ENCODE results near the gene MED13L. TPM values are rescaled to one million over a fixed set of nuclear protein-coding genes. Genes with fewer than 3 reads are reported as not detected.

The MED13L gene
- total and polyA plus RNA-seq, 12 donors, result 8.8 to 106 (median 73.8) TPM

- Histone ChIP-seq H3K36me3 (replicated peaks in 1 of 2) (no peaks in the 10 kb centered on the region), H3K27me3 (no peaks in the 10 kb centered on the region), H3K9me3 (replicated peaks in 1 of 3) (no peaks in the 10 kb centered on the region), H3K27ac (no peak overlapping the region), H3K4me3 (no peak overlapping the region), H3K4me1 (replicated peaks in 1 of 2) (peaks cover 6 to 47% of the 10 kb centered on the region in 2 donors)
- 46 to 52% (median 48%) methylated on average over 4 of the region's 4 CpGs for WGBS, 4 donors
- no peak for DNase-seq
- TF ChIP-seq CTCF (IDR thresholded peaks at IDR 0.05) (peak in 2 of 6 experiments; percentile 12 to 18), POLR2A (IDR thresholded peaks at IDR 0.05) (no peak)
- intact Hi-C loops (cut with DNase I), result no loop called here
Measured at GRCh38 chr12:116273813-116274550, 3.5 kb downstream of the MED13L start.

- no peak for DNase-seq
- no peaks in the 10 kb centered on the region for H3K27me3 ChIP-seq
- intact Hi-C loops (cut with DNase I), result no loop called here
- H3K27ac ChIP-seq, result no peak overlapping the region
- H3K4me3 ChIP-seq, result no peak overlapping the region
- TF ChIP-seq CTCF (IDR thresholded peaks at IDR 0.05), result no peak
- TF ChIP-seq POLR2A (IDR thresholded peaks at IDR 0.05), result no peak
- H3K4me1 ChIP-seq (replicated peaks in 1 of 2), result peaks cover 18 to 76% of the 10 kb centered on the region in 2 donors
- no peaks in the 10 kb centered on the region for H3K36me3 ChIP-seq (replicated peaks in 1 of 2)
- 44 to 52% (median 48%) methylated on average over 1 of the region's 1 CpG for WGBS, 4 donors
- H3K9me3 ChIP-seq (replicated peaks in 1 of 3), result no peaks in the 10 kb centered on the region
Measured at GRCh38 chr12:116267948-116268347, 9.5 kb downstream of the MED13L start.

GRCh38 chr12:116266631-116267349, 10.7 kb downstream of the MED13L start:
- WGBS, 4 donors, result 53 to 55% (median 54%) methylated on average over 6 of the region's 6 CpGs
- no peaks in the 10 kb centered on the region for H3K9me3 ChIP-seq (replicated peaks in 1 of 3)
- intact Hi-C loops (cut with DNase I), result no loop called here
- no peak for DNase-seq
- no peaks in the 10 kb centered on the region for H3K36me3 ChIP-seq (replicated peaks in 1 of 2)
- no peak for TF ChIP-seq POLR2A (IDR thresholded peaks at IDR 0.05)
- no peak for TF ChIP-seq CTCF (IDR thresholded peaks at IDR 0.05)
- no peak overlapping the region for H3K4me3 ChIP-seq
- H3K4me1 ChIP-seq (replicated peaks in 1 of 2), result peaks cover 20 to 73% of the 10 kb centered on the region in 2 donors
- H3K27me3 ChIP-seq, result no peaks in the 10 kb centered on the region
- no peak overlapping the region for H3K27ac ChIP-seq

GRCh38 chr12:116266168-116266601, 11.3 kb downstream of the MED13L start:
- 70 to 84% (median 77%) methylated on average over 3 of the region's 3 CpGs for WGBS, 4 donors
- intact Hi-C loops (cut with DNase I), result no loop called here
- peaks cover 20 to 75% of the 10 kb centered on the region in 2 donors for H3K4me1 ChIP-seq (replicated peaks in 1 of 2)

More at GRCh38 chr12:116266168-116266601, 11.3 kb downstream of the MED13L start:
- no peaks in the 10 kb centered on the region for H3K27me3 ChIP-seq
- no peak for DNase-seq
- H3K4me3 ChIP-seq, result no peak overlapping the region
- TF ChIP-seq POLR2A (IDR thresholded peaks at IDR 0.05) (no peak), CTCF (IDR thresholded peaks at IDR 0.05) (no peak)
- no peaks in the 10 kb centered on the region for H3K9me3 ChIP-seq (replicated peaks in 1 of 3)
- no peak overlapping the region for H3K27ac ChIP-seq
- H3K36me3 ChIP-seq (replicated peaks in 1 of 2), result no peaks in the 10 kb centered on the region
